Transverse colon (tissue), 4 donors: Measurements from ENCODE around the gene PIANP. TPM values are rescaled to one million over a fixed set of nuclear protein-coding genes. Genes with fewer than 3 reads are reported as not detected.

Experiments used
- DNase-seq: peaks from one replicate; pipeline ENCODE4 v3.0.0-alpha.2; 2019
- H3K27ac ChIP-seq, 4 donors: fragments of 200-600 bp; sonication (generic); 2 replicates each; pipeline ENCODE4 v1.5.1; 2016 to 2018; ENCODE audit warnings: inconsistent platforms in 4 of 4
- H3K27me3 ChIP-seq: fragments of 200-600 bp; sonication (generic); 2 replicates; pipeline ENCODE4 v1.5.1; 2017; ENCODE audit warnings: inconsistent platforms
- H3K36me3 ChIP-seq, 4 donors: fragments of 200-600 bp; sonication (generic); 2 replicates each; pipeline ENCODE4 v1.5.1; 2017 to 2019; ENCODE audit warnings: inconsistent platforms in 4 of 4
- H3K4me1 ChIP-seq, 4 donors: fragments of 200-600 bp; sonication (generic); 2 replicates each; pipeline ENCODE4 v1.5.1; 2017 to 2020; ENCODE audit warnings: inconsistent platforms in 4 of 4
- H3K4me3 ChIP-seq, 4 donors: fragments of 200-600 bp; sonication (generic); 1 replicate in 1 of 4; 2 replicates in 3 of 4; pipeline versions ENCODE4 v1.5.1 to v1.6.1; 2017 to 2019; ENCODE audit warnings: inconsistent platforms in 4 of 4
- H3K9me3 ChIP-seq, 2 donors: fragments of 200-600 bp; sonication (generic); 2 replicates each; pipeline ENCODE4 v1.5.1; 2017 to 2019; ENCODE audit warnings: inconsistent platforms in 2 of 2
- EP300 ChIP-seq: sonication (generic); formaldehyde crosslinking; IDR thresholded peaks from one replicate; pipeline ENCODE4 v1.6.1; 2017; ENCODE audit warnings: antibody characterized with exemption, low read depth
- POLR2A ChIP-seq: fragments of 450-650 bp; IDR thresholded peaks from one replicate; pipeline ENCODE4 v1.6.1; 2016; ENCODE audit warnings: antibody characterized with exemption, mild to moderate bottlenecking, moderate library complexity
- POLR2AphosphoS5 ChIP-seq, 3 donors: sonication (generic); formaldehyde crosslinking; IDR thresholded peaks; one replicate each; pipeline ENCODE4 v1.6.1; 2016; ENCODE audit warnings: antibody characterized with exemption in 3 of 3
- WGBS, 2 donors: methylation state at CpG; one replicate each; pipeline ENCODE4 v1.1.5; 2018; ENCODE audit warnings: low coverage in 1 of 2; 5-methylcytosine and 5-hydroxymethylcytosine counted together
- in situ Hi-C, 4 donors: fragments of 200-750 bp; cut with MboI; loops; one replicate each; pipeline versions ENCODE4 v1.15.0 to v1.15.1; 2017; ENCODE audit warnings: low sequenced_read_pairs in 3 of 4, low pct_ligation_motif_present in 1 of 4, low pct_unique_long_range_greater_than_20kb in 1 of 4
- intact Hi-C: fragments of 100-400 bp; cut with DNase I; formaldehyde crosslinking; loops from one replicate; pipeline ENCODE4 v1.15.1; 2023; ENCODE audit warnings: low total_unique reads
- total RNA-seq, 4 donors: library from RNA; depleted of rRNA; stranded (reverse); fragments of >200 nt; gene quantifications; one replicate each; pipeline ENCODE4 v1.1.0, GENCODE V29; 2016
- TF ChIP-seq, protein P1 (sequence below), 5 experiments: fragments of 200-600 bp in 3 of 5; fragments of 450-650 bp in 2 of 5; sonication (generic) in 3 of 5; IDR thresholded peaks; 1 replicate in 2 of 5; 2 replicates in 3 of 5; pipeline ENCODE4 v1.5.1; 2016 to 2017; ENCODE audit warnings: antibody characterized with exemption in 5 of 5, inconsistent platforms in 3 of 5, mild to moderate bottlenecking in 2 of 5, moderate library complexity in 1 of 5

Gene PIANP
- total RNA-seq, 4 donors from 2014 or later: 0.64 TPM; not detected in 3

GRCh38 chr12:6698352-6699046, 2.1 kb downstream of the PIANP start:
- TF ChIP-seq EP300 (no peak), POLR2A (no peak), POLR2AphosphoS5 (IDR thresholded peaks at IDR 0.05) (no peak)
- TF ChIP-seq, protein P1, sequence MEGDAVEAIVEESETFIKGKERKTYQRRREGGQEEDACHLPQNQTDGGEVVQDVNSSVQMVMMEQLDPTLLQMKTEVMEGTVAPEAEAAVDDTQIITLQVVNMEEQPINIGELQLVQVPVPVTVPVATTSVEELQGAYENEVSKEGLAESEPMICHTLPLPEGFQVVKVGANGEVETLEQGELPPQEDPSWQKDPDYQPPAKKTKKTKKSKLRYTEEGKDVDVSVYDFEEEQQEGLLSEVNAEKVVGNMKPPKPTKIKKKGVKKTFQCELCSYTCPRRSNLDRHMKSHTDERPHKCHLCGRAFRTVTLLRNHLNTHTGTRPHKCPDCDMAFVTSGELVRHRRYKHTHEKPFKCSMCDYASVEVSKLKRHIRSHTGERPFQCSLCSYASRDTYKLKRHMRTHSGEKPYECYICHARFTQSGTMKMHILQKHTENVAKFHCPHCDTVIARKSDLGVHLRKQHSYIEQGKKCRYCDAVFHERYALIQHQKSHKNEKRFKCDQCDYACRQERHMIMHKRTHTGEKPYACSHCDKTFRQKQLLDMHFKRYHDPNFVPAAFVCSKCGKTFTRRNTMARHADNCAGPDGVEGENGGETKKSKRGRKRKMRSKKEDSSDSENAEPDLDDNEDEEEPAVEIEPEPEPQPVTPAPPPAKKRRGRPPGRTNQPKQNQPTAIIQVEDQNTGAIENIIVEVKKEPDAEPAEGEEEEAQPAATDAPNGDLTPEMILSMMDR (IDR thresholded peaks at IDR 0.05): no peak
- WGBS, 2 donors: 43 to 57% methylated on average over 3 to 8 of the region's 8 CpGs
- H3K4me1 ChIP-seq: peaks cover 12 to 13% (median 13%) of the 10 kb centered on the region in 4 donors
- H3K27ac ChIP-seq: no peak overlapping the region
- H3K27me3 ChIP-seq: peaks cover 60% of the 10 kb centered on the region
- H3K9me3 ChIP-seq: no peaks in the 10 kb centered on the region
- intact Hi-C loops: no loop called here
- DNase-seq: no peak
- no peaks in the 10 kb centered on the region for H3K36me3 ChIP-seq
- in situ Hi-C loops: no loop called here
- H3K4me3 ChIP-seq: no peak overlapping the region

DNA sequence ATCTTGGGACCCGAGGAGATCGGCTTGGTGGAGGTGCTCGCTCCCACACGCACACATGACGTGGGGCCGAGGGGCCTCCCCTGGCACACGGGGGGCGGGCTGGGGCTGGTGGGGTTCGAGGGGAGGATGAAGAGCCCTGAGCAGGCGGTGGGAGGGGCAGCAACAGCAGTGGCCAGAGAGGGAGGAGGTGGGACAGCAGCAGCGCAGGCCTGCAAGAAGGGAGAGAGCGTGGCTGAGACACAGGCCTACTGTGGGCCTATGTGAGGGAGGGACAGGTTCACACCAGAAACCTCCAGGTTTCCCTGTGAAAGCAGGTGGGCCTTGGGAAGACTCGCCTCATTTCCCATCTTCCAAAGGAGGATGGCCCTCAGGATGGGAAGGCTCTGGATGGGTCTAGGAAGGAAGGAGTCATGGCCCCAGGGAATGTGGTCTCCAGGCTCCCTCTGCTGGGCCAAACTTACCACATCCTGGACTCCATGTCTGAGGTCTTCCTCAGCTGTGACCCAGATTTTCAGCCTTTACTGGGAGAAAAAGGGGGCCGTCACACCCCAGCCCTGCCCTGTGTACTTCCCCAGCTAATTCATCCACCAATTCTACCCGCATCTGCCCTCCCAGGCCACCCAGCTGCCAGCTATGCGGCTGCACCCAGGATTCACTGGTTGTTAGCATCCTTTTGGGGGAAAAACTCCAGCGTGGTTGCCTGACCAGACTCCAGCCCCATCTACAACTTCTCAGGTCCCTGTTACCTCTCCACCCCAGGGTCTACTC, 2.8 kb downstream of the PIANP start:
- intact Hi-C loops: no loop called here

DNA sequence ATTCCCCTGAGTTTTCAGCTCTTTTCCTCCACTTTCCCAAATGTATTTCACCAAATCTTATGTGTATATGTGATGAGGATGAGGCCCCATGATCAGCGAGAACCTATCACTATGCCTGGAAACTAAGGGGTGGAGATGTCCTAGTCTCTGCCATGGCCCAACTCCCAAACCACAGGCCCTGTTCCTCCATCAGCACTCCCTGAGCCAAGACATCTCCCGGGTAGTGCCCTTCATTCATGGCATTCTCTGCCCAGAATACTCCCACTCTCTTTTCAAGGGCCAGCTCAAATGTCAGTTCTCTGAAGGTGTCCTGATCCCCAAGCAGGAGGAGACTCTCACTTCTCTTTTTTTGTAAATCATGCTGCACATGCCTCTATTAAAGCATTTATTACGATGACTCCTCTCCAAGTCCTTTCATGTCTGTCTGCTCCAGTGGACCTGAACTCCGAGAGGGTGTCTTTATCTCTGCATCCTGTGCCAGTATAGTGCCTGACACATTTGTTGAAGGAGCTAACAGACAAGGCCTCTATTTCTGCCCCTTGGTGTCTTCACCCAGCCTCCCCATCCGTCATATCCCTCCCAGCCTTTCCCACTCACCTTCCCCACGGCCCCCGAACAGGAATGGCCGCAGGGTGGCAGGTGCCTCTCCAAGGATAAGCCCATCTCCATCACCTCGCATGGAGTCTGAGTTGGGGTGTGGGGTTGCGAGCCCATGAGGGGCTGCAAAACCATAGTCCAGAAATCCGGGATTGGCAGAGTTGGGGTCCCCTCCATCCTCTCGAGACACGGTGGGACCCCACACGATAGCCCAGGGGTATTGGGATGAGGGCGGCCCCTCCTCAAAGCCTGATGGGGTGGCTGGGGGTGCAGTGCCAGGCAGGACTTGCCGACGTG, 3.7 kb downstream of the PIANP start:
- in situ Hi-C loops: no loop called here
- TF ChIP-seq POLR2A (no peak), POLR2AphosphoS5 (IDR thresholded peaks at IDR 0.05) (no peak), EP300 (no peak)
- TF ChIP-seq, protein P1 (IDR thresholded peaks at IDR 0.05): no peak
- Histone ChIP-seq H3K4me3 (no peak overlapping the region), H3K27ac (no peak overlapping the region), H3K36me3 (no peaks in the 10 kb centered on the region), H3K27me3 (peaks cover 44% of the 10 kb centered on the region), H3K4me1 (peaks cover 12 to 13% (median 13%) of the 10 kb centered on the region in 4 donors), H3K9me3 (no peaks in the 10 kb centered on the region)
- intact Hi-C loops: no loop called here
- no peak for DNase-seq
- WGBS, 2 donors: 64 to 74% methylated on average over 3 to 17 of the region's 17 CpGs

More for the DNA sequence above, 2.8 kb downstream of the PIANP start:
- H3K9me3 ChIP-seq: no peaks in the 10 kb centered on the region
- H3K4me1 ChIP-seq: peaks cover 12 to 13% (median 13%) of the 10 kb centered on the region in 4 donors
- DNase-seq: peak; percentile 33
- H3K36me3 ChIP-seq: no peaks in the 10 kb centered on the region
- 62 to 72% methylated on average over 2 to 17 of the region's 17 CpGs for WGBS, 2 donors
- in situ Hi-C loops: no loop called here
- no peak overlapping the region for H3K4me3 ChIP-seq
- no peak overlapping the region for H3K27ac ChIP-seq
- TF ChIP-seq, protein P1 (IDR thresholded peaks at IDR 0.05): peak in 4 of 5 experiments; percentile 25 to 46 (median 36)
- TF ChIP-seq POLR2A: no peak
- TF ChIP-seq EP300: no peak
- no peak for TF ChIP-seq POLR2AphosphoS5 (IDR thresholded peaks at IDR 0.05)
- H3K27me3 ChIP-seq: peaks cover 52% of the 10 kb centered on the region
